GM10847 (cell line): ENCODE results near the gene COL8A1.

Experiments used
- POLR2A ChIP-seq: IDR thresholded peaks from 2 replicates; pipeline ENCODE4 v1.6.1; 2011; ENCODE audit not compliant: insufficient read length; ENCODE audit errors: extremely low read depth

COL8A1 gene

DNA sequence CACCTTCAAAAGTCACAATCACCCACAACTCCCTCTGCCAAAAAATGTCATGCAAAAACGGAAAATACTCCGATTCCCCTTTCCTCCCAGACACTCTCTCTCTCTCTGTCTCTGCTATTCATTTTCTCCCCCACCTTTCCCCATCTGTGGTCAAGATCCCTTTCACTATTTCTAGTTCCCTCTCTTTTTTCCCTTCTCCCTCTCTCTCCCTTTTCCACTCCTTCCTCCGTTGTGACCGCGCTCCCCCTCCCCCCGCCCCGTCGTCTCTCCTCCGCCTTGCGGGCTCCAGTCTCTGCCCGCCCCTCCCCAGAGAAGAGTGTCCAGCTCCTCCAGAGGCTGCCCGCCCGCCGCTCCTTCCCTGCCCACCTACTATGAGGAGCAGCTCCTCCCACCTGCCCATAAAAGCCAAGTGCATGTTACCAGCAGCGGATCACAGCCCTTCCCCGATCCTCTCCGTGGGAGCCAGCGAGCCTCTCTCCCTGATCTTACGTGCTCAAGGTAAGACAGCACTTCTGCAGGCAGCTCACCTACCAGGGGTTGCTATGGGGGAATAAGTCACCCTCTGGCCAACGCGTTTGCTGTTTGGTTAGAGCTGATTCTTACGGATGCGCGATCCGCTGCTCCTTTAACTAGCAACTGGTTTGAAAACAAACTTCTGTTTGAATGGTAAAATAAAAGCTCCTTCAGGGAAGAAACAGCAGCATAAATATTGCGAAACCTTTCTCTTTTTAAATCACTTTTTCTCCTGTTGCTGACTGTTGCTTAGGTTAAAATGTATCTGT, at the start of gene COL8A1:
TSS of gene COL8A1 (plus strand) at position 428 of the 782 bp plus-strand sequence. CDS start 152,089 bp downstream, outside the sequence.
- no peak for TF ChIP-seq POLR2A

DNA sequence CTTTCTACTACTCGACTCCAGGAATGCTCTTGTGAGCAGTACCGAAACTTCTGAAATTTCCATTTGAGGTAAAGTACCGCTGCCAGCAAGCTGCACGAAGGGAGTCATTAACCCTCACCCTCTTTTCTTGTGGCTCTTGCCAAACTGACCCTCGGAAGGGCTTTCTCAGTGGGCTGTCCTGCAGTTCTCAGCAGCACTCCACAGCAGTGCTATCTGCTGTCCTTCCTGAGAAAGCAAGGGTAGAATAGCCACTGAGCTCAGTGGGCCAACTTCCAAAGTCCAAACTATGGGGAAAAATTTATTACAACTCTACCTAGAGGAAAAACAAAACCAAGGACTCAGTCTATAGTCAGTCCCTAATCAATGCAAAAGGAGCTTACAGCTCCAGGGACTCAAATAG, 38.5 kb upstream of the COL8A1 start:
- no peak for TF ChIP-seq POLR2A

DNA sequence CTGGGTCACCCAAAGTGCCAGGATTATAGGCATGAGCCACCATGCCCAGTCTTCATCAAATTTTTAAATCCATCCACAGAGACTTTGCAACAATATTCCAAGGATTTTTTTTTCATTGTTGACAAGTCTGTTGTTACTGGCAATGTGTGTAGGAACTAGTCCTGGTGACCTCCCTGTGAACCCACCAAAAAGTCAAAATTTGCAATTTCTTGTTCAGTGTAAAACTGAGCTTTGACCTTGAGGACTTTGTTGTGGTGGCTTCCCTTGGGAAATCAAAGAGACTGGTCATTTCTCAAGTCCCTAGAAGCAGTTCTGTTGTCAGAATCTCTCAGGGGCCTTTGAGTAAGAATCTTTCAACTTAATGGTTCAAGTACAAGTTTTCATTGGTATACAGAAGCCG, 36.9 kb upstream of the COL8A1 start:
- TF ChIP-seq POLR2A, result no peak

DNA sequence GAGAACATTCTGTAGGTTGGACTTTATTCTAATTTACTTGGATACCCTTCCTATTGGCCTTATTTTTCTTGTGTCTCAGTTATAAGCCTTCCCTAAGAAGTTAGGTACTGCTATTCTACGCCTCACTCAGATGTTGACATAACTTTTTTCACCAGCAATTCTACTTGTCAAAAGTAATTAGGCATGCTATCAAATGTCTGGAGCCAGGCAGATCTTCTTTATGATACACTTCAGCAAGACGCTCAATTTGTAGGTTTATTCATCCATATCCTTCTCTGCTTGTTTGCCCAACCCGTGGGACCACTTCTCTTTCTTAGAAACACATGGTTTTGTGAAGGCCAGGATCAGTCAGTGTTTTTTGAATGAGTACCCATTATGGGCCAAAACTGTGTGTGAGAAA, 36.2 kb upstream of the COL8A1 start:
- TF ChIP-seq POLR2A, result no peak

DNA sequence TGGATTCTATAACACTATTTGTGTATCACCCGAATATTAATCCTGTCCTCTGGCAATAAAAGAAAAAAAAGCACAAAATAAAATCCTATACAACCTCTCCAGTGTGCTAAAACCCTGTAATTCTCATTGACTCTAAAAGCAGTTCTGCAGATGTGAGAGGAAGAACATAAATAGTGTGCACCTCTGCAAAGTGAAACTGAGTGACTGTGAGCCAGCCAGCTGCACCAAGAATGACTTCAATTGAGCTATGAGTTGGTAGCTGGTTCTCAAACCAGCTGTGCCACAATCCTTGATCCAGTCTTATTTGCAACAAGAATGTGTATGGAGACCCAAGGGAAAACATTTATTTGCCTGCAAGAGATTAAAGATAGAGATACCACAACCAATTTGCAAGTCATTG, 31.2 kb upstream of the COL8A1 start:
- TF ChIP-seq POLR2A, result no peak

GRCh38 chr3:99614768-99615167, 23.6 kb upstream of the COL8A1 start:
- no peak for TF ChIP-seq POLR2A

DNA sequence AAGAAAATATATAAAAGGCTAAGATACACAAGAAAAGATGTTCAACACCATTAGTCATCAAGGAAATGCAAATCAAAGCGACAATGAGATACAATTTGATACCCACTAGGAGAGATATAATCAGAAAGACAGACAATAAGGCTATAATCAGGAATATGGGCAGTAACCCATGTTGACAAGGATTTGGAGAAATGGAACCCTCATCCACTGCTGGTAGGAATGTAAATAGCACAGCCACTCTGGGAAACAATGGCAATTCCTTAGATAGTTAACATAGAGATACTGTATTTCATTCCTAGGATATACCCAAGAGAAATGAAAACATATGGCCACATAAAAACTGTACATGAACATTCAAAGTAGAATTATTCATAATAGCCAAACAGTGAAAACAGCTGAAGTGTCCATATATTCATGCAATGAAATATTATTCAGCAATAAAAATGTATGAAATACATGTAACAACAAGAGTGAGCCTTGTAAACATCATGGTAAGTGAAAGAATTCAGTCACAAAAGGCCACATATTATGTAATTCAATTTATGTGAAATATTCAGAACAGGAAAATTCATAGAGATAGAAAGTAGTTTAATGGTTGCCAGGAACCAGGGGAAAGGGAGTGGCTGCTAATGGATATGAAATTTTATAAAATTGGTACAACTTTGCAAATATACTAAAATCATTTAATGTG, 18.2 kb upstream of the COL8A1 start:
- TF ChIP-seq POLR2A, result no peak

DNA sequence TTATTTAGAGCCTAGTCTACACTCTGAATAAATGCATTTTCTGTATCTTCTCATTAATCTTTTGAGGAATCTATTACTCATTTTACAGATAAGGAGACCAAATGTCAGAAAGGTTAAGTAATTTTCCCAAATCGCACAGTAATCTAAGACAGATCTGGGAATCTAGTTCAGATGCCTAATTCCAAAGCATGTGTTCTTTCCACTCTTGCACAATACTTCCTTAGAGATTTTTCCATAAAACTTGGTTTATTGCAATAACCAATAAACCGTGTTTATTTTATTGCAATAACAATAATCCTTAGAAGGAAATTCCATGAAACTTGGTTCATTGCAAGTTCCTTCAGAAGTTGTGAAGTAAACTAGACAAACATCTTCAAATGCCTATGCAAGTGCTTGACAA, 17.4 kb upstream of the COL8A1 start:
- TF ChIP-seq POLR2A, result no peak

DNA sequence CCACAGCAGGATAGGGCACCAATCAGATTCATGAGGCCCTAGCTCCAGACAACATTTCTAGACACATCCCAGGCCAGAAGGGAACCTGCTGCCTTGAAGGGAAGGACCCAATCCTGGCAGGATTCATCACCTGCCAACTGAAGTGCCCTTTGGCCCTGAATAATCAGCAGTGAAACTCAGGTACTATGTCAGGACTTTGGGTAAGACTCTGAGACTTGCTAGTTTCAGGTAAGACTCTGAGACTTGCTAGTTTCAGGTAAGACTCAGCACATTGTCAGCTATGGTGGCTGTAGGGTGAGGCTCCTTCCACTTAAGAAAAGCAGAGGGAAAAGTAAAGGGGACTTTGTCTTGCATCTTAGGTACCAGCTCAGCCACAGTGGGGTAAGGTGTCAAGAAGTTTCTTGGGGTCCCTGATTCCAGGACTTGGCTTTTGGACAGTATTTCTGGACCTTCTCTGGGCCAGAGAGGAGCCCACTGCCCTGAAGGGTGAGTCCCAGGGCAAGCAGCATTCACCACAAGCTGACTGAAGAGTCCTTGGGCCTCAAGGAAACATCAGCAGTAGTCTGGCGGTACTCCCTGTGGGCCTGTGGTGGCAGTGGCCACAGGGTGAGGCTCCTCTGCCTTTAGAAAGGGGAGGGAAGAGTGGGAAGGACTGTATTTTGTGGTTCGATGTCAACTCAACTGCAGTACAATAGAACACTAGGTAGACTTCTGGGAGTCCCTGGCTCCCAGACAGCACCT, 13.7 kb upstream of the COL8A1 start:
- TF ChIP-seq POLR2A, result no peak

GRCh38 chr3:99625237-99625622, 13.2 kb upstream of the COL8A1 start:
- no peak for TF ChIP-seq POLR2A

- TF ChIP-seq POLR2A, result no peak
These were observed 12.6 kb upstream of the COL8A1 start for GRCh38 chr3:99625643-99626416.

GRCh38 chr3:99626417-99626788, 12.0 kb upstream of the COL8A1 start:
- no peak for TF ChIP-seq POLR2A

DNA sequence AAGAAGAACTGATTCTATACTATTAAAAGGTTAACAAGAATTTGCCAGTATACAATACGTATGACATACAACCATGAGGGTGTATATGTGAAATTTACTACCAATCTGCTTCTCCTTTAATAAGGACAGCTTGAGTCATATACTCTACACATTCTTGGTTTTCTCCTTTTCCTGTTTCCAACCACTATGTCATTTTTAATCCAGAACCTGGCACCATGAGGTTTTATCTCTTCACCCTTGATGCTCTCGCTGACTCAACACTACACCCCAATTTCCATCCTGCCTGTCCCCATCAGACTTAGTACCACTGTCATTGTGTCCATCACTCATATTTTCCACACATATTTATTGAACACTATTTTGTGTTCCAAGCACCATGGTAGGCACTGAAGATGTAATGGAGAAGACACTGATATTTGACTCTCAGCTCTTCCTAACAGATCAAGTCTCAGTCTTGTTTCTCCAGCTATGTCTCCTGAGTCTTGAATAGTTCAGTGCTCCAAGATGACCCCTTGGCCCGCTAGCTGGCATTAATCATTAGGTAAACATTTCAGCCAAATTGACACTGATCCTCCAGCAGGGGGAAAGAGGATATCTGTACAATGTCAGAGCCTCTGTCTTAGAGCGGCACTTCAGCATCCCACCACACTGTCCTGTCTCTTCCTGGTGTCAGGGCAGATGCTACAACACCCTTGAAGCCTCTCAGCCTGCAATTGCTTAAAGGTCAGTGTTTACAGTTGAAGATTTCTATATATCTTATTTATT, 11.2 kb upstream of the COL8A1 start:
- no peak for TF ChIP-seq POLR2A

- TF ChIP-seq POLR2A, result no peak
These were observed 7.6 kb upstream of the COL8A1 start for GRCh38 chr3:99630815-99631214.
